Astrocyte of the spinal cord (primary cell): ENCODE results near the gene CLCNKB.

Experiments used
- DNase-seq: peaks from one replicate; pipeline ENCODE4 v3.0.0; 2011; ENCODE audit warnings: low read depth, low spot score
- H3K4me3 ChIP-seq: 2 replicates; pipeline ENCODE4 v1.5.1; 2011; ENCODE audit warnings: low read depth, mild to moderate bottlenecking, low read length, moderate library complexity
- CTCF ChIP-seq: IDR thresholded peaks from 2 replicates; pipeline ENCODE4 v1.5.1; 2012; ENCODE audit warnings: low read depth, mild to moderate bottlenecking, low read length, inconsistent platforms
- in situ Hi-C: cut with HindIII; loops from 2 replicates; pipeline ENCODE4 v1.10.0; 2017; ENCODE audit warnings: low sequenced_read_pairs

Gene CLCNKB

GRCh38 chr1:16005597-16005996 is 38.0 kb upstream of the CLCNKB start:
- no peak for DNase-seq
- no peak for TF ChIP-seq CTCF
- in situ Hi-C loops, result no loop called here
- no peak overlapping the region for H3K4me3 ChIP-seq

GRCh38 chr1:16006010-16006409 is 37.6 kb upstream of the CLCNKB start:
- DNase-seq, result no peak
- no peak for TF ChIP-seq CTCF
- H3K4me3 ChIP-seq, result no peak overlapping the region
- in situ Hi-C loops, result no loop called here

GRCh38 chr1:16006552-16007485 is 36.8 kb upstream of the CLCNKB start:
- TF ChIP-seq CTCF, result peak; percentile 11
- DNase-seq, result peak; percentile 10
- in situ Hi-C loops, result no loop called here
- H3K4me3 ChIP-seq, result no peak overlapping the region

GRCh38 chr1:16007671-16008341 is 35.8 kb upstream of the CLCNKB start:
- no peak overlapping the region for H3K4me3 ChIP-seq
- in situ Hi-C loops, result no loop called here
- no peak for DNase-seq
- TF ChIP-seq CTCF, result no peak

- peak; percentile 70 for DNase-seq
- no peak overlapping the region for H3K4me3 ChIP-seq
- in situ Hi-C loops, result no loop called here
- peak; percentile 96 for TF ChIP-seq CTCF
Measured at GRCh38 chr1:16009030-16009460, 34.5 kb upstream of the CLCNKB start.

GRCh38 chr1:16009678-16010077 is 33.9 kb upstream of the CLCNKB start:
- no peak for TF ChIP-seq CTCF
- in situ Hi-C loops, result no loop called here
- DNase-seq, result no peak
- no peak overlapping the region for H3K4me3 ChIP-seq
